Ishikawa (cell line): ENCODE measurements around the gene STARD4.

ENCODE experiments used
- CEBPB ChIP-seq: IDR thresholded peaks from 2 replicates; pipeline ENCODE4 v1.6.1; 2012
- MAX ChIP-seq: IDR thresholded peaks from 2 replicates; pipeline ENCODE4 v1.6.1; 2012
- RAD21 ChIP-seq: IDR thresholded peaks from 2 replicates; pipeline ENCODE4 v1.6.1; 2012; ENCODE audit warnings: low read depth
- TAF1 ChIP-seq: IDR thresholded peaks from 2 replicates; pipeline ENCODE4 v1.6.1; 2012; ENCODE audit warnings: low read depth, mild to moderate bottlenecking
- TEAD4 ChIP-seq: IDR thresholded peaks from 2 replicates; pipeline ENCODE4 v1.6.1; 2012
- USF1 ChIP-seq: IDR thresholded peaks from 2 replicates; pipeline ENCODE4 v1.6.1; 2012

GRCh38 chr5:111548992-111549649 lies 36.8 kb upstream of the STARD4 start:
- TF ChIP-seq CEBPB (no peak), TEAD4 (no peak), USF1 (no peak), TAF1 (no peak), RAD21 (no peak), MAX (no peak)
